Right ventricle myocardium inferior (tissue), 1 donor: ENCODE measurements around the gene NDUFS4. TPM values are rescaled to one million over a fixed set of nuclear protein-coding genes. Genes with fewer than 3 reads are reported as not detected.
"Not testable (repeated sequence)": the region's sequence is repeated elsewhere in the genome, so short reads cannot be mapped to it uniquely, and the experiment has no call there.

Experiments used
- ATAC-seq: fragments of 200-7000 bp; cut with Tn5 transposase; one replicate; pipeline ENCODE4 v1.9.1; 2020; ENCODE audit warnings: mild to moderate bottlenecking, moderate library complexity
- DNase-seq: peaks from one replicate; pipeline ENCODE4 v3.0.0; 2021; ENCODE audit errors: missing footprints
- intact Hi-C: fragments of 100-400 bp; cut with DNase I; formaldehyde crosslinking; loops from one replicate; pipeline ENCODE4 v1.11.0; 2022
- total RNA-seq: library from RNA; stranded (reverse); fragmentation: NEBNext Ultra II Directional; extraction: Animal tissue kit (Norgen Biotek cat#: 25700); gene quantifications from one replicate; pipeline ENCODE4 v1.2.1, GENCODE V29; 2021
- donor health status: DM: no; HTN: yes; CAD: no; lungs with severe emphysema.

The NDUFS4 gene
- total RNA-seq, 1 donor from 2014 or later: 224 TPM

DNA sequence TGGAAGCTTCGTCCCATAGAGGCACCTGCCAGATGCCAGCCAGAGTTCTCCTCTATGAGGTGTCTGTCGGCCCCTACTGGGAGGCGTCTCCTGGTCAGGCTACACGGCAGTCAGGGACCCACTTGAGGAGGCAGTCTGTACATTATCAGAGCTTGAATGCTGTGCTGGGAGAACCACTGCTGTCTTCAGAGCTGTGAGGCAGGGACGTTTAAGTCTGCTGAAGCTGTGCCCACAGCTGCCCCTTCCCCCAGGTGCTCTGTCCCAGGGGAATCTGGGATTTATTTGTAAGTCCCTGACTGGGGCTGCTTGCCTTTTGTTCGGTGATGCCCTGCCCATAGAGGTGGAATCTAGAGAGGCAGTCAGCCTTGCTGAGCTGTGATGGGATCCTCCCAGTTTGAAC lies 70.8 kb downstream of the NDUFS4 start:
- no peak for DNase-seq
- ATAC-seq: no peak
- intact Hi-C loops: no loop called here

DNA sequence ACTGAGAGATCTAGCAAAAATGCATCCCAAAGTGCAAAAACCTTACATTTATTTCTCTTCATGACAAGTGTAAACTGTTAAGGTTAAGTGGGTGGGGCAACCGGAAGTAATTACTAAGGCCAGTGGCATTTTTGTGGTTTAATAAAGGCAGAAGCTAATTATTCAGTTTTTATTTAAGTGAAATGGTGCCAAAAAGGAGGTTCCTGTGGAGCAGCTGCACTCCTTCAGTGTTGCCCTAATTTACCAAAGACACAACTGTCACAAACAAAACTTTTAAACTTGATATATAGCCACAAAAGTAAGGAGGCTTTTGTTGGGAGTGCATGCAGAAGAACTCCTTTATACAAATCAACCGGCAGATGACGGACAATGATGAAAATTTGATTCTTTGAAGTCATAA lies 81.6 kb downstream of the NDUFS4 start:
- no peak for ATAC-seq
- no peak for DNase-seq
- intact Hi-C loops: no loop called here

DNA sequence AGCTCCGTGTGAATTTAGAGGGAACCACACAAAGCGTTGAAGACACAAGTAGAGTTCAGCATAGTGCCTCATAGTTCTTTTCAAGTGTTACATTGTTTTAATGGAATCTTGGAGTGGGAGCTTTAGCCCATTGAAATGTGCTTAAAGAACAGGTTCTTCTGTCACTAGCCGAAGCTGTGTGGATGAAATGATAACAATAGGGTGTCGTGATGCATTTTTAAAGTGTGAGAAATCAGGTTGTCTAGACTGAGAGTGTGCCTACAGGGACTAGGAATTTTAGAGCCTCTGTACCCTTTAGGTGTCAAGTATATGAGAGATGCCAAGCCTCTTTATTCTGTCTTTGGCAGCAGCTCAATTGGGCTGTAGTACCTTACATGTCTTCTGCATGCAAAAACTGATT lies 83.0 kb downstream of the NDUFS4 start:
- intact Hi-C loops: no loop called here
- ATAC-seq: peak; percentile 83
- no peak for DNase-seq

DNA sequence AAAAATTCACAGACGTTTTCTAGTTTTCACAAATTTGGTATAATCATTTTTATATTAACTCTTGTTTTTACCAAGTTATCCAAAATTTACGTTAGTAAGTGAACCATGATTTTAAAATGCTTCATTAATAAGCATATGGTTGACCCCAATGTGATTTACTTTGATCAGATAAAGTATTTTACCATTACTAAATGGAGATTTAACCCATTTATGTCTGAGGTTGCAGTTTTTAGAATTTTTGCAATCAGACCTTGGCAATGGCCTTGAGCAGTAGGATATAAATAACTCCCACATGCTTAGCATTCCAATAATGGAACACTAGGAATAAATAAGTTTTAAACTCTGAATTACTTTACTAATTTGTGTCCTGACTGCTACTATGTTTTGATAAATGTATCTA lies 84.6 kb downstream of the NDUFS4 start:
- intact Hi-C loops: no loop called here
- no peak for DNase-seq
- ATAC-seq: no peak

DNA sequence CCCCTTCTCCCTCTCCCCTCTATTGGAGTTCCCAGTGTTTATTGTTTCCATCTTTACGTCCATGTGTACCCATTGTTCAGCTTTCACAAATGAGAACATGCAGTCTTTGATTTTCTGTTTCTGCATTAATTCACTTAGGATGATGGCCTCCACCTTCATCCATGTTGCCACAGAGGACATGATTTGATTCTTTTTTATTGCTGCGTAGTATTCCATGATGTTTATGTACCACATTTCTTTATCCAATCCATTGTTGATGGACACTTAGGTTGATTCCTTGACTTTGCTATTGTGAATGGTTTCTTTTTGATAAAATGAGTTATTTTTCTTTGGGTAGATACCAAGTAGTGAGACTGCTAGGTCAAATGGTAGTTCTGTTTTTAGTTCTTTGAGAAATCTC lies 88.9 kb downstream of the NDUFS4 start:
- DNase-seq (no peak), ATAC-seq (no peak)
- intact Hi-C loops: no loop called here

DNA sequence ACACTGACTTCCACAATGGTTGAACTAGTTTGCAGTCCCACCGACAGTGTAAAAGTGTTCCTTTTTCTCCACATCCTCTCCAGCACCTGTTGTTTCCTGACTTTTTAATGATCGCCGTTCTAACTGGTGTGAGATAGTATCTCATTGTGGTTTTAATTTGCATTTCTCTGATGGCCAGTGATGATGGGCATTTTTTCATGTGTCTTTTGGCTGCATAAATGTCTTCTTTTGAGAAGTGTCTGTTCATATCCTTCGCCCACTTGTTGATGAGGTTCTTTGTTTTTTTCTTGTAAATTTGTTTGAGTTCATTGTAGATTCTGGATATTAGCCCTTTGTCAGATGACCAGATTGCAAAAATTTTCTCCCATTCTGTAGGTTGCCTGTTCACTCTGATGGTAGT lies 100.1 kb downstream of the NDUFS4 start:
- intact Hi-C loops, DNase-seq, ATAC-seq: not testable (repeated sequence)

DNA sequence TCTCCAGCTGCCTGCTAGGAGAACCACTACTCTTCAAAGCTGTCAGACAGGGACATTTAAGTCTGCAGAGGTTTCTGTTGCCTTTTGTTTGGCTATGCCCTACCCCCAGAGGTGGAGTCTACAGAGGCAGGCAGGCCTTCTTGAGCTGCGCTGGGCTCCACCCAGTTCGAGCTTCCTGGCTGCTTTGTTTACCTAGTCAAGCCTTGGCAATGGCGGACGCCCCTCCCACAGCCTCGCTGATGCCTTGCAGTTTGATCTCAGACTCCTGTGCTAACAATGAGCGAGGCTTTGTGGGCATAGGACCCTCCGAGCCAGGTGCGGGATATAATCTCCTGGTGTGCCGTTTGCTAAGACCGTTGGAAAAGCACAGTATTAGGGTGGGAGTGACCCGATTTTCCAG lies 104.9 kb downstream of the NDUFS4 start:
- intact Hi-C loops, DNase-seq, ATAC-seq: not testable (repeated sequence)

DNA sequence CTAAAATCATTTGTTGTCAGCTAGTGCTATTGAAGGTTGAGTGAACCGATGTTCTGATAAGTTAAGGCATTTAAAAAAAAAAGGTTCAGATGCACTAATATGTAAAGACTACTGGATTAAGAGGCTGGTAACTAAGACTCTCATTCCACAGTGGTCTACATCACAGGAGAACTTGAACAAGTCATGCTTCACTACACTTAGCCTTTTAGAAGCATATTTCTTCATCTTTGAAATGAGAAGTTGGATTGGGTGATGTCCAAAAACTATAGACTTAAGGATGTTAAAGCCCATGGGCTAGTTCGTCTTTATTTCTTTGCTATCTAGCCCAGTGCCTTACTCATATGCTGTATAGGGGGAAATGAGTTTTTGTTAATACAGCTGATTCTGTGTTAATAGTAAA lies 107.2 kb downstream of the NDUFS4 start:
- intact Hi-C loops: no loop called here
- no peak for ATAC-seq
- no peak for DNase-seq

DNA sequence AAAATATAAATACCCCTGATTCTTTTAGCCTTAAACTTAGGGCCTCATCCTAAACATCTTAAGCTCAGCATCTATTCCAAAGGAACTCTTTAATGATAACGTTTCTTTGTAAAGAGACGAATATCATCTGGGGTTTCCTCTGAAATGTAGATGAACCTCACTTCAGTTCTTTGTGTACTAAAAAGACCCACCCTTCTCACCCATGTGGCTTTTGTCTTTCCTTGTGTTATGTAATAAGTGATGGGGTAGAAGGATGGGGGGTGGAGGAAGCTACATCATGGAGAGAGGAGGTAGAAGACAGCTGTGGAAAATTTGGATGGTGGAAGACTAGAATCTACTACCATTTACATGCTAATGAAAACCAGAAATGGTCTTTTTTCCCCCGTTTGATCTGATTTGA lies 111.0 kb downstream of the NDUFS4 start:
- intact Hi-C loops: no loop called here
- no peak for DNase-seq
- no peak for ATAC-seq

DNA sequence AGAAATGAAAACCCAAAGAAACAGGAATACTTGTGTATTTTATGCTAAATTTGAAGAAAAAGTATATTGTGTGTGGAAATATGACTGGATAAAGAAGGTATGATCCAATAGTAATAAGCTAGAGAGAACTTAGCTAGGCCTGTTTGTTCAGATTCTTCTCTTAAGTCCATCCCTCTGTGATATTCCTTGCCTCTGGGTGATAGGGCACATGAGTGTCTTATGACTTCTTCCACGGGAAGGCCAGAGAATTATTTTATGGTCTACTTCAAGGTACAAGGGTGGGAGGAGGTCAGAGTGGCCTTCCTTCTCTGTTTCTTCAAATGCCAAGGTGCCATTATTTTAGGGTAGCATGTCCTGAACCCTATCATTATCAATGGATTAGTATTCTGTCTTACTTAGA lies 113.7 kb downstream of the NDUFS4 start:
- no peak for DNase-seq
- intact Hi-C loops: no loop called here
- no peak for ATAC-seq

DNA sequence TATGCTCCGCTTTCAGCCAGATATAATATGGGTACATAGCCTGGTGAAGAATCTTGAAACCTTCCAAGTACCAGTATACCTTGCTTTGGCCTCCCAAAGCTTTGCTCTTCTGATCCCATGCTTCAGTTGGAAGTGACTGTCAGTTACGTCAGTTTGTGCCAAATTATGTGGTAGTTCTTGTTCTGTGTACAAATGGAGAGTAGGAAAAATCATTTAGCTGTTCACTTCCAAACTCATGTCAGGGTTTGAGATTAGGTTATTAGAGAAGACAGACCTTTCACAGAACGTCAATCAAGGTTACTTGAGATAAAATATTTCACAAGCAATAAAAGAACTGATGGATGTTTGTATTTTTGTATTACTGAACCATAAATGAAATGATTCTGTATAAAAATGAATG lies 117.2 kb downstream of the NDUFS4 start:
- ATAC-seq: peak; percentile 46
- intact Hi-C loops: no loop called here
- DNase-seq: no peak

DNA sequence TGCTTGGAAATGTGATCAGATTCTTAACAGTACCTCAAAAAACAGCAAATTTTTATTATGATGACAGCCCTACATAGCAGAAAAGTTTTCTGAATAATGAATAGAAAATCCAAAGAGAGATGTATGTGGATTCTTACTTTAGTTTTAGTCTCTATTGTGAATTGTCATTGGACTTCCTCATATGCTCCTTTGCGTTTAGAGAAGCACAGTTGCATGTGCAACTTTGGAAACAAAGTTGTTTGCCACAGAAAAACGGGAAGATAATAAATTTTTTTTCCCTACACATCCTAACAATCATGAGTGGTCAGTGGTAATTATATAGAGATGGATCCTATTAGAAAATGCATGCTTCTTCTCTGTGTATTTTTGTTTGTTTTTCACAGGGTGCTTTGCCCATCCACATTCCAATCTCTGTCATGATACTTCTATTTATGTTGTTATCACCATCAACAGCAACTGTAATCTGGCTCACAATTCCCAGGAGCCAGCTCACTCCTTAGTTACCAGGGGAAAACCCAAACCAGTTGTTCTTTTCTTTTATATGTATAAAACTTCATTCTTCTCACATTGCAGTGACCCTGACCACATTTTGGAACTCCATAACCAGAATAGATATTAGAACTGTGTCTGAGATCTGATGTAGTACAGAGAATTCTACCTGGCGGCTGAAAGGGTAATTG lies 118.7 kb downstream of the NDUFS4 start:
- ATAC-seq (no peak), DNase-seq (no peak)
- intact Hi-C loops: no loop called here

DNA sequence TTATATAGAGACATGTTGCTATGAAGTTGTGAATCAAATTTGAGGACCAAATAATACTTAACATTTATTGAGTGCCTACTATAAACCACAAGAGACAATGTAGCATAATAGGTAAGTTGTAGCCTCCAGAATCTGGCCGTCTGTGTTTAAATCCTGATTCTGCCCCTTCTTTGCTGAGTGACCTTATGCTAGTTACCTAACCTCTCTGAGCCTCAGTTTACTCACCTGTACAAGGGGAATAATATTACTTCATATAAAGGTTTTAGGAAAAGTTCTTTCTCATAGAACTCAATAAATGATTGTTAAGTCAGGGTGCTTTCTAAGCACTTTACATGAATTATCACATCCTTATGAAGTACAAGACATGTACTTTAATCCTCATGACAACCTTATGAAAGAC lies 120.6 kb downstream of the NDUFS4 start:
- intact Hi-C loops: no loop called here
- DNase-seq (no peak), ATAC-seq (no peak)

DNA sequence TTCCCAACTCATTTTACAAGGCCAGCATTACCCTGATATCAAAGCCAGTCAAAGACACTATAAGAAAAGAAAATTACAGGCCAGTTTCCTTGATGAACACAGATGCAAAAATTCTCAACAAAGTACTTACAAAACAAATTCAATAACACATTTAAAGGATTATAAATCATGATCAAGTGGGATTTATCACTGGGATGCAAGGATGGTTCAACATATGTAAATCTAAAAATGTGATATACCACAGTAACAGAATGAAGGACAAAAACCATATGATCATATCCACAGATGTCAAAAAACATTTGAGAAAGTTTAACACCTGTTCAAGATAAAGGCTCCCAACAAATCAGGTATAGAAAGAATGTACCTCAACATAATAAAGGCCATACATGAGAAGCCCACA lies 130.6 kb downstream of the NDUFS4 start:
- intact Hi-C loops: no loop called here
- no peak for DNase-seq
- no peak for ATAC-seq

DNA sequence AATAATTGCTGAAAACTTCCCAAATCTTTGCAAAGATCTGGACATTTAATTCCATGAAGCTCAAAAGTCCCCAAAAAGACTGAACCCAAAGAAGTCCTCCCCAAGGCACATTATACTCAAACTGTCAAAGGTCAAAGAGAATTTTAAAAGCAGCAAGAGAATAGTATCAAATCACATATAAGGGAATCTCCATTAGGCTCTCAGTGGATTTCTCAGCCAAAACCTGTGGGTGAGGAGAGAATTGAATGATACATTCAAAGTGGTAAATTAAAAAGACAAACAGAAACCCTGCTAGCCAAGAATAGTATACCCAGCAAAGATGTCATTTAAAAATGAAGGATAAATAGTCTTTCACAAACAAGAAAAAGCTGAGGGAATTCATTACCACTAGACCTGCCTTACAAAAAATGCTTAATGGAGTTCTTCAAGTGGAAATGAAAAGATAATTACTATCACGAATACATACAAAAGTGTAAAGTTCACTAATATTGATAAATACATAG lies 134.1 kb downstream of the NDUFS4 start:
- no peak for DNase-seq
- intact Hi-C loops: no loop called here
- ATAC-seq: no peak

DNA sequence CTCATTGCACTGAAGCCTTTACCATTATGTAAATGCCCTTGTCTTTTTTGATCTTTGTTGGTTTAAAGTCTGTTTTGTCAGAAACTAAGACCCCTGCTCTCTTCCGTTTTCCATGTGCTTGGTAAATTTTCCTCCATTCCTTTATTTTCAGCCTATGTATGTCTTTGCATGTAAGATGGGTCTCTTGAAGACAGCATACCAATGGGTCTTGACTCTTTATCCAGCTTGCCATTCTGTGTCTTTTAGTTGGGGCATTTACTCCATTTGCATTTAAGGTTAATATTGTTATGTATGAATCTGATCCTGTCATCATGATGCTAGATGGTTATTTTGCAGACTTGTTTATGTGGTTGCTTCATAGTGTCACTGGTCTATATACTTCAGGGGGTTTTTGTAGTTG lies 150.0 kb downstream of the NDUFS4 start:
- ATAC-seq, intact Hi-C loops, DNase-seq: not testable (repeated sequence)

DNA sequence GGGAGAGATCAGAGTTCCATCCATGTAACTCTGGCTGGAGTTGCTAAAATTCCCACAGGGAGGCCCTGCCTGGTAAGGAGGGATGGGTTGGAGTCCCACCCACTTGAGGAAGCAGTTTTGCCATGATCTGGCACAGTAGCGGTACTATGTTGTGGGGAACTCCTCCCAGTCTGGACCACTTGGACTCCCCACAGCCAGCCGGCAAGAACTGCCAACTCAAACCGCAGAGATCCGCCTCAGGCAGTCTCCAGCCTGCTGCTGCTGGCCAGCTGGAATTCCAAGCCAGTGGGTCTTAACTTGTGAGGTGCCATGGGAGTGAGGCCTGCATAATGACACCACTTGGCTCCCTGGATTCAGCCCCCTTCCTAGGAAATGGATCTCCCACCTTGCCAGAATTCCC lies 151.9 kb downstream of the NDUFS4 start:
- intact Hi-C loops: no loop called here
- DNase-seq (no peak), ATAC-seq (no peak)

DNA sequence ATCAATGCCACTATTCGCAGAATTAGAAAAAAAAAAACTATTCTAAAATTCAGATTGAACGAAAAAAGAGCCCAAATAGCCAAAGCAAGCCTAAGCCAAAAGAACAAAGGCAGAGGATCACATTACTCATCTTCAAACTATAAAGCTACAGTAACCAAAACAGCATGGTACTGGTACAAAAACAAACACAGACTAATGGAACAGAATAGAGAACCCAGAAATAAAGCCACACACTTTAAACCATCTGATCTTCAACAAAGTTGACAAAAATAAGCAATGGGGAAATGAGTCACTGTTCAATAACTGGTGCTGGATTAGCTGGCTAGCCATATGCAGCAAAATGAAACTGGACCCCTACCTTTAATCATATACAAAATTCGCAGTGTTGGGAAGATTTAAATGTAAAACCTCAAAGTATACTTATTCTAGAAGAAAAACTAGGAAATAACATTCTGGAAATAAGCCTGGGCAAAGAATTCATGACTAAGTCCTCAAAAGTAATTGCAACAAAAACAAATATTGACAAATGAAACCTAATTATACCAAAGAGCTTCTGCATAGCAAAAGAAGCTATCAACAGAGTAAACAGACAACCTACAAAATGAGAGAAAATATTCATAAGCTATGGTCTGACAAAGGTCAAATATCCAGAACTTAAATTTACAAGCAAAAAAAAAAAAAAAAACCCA lies 153.7 kb downstream of the NDUFS4 start:
- ATAC-seq (no peak), DNase-seq (no peak)
- intact Hi-C loops: no loop called here

DNA sequence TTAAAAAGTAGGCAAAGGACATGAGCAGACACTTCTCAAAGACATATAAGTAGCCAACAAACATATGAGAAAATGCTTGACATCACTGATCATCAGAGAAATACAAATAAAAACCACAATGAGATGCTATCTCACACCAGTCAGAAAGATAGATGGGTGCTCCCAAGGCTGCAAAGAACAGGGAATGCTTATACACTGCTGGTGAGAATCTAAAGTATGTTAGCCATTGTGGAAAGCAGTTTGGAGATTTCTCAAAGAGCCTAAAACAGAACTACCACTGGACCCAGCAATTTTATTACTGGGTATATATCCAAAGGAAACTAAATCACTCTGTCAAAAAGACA lies 154.2 kb downstream of the NDUFS4 start:
- intact Hi-C loops: no loop called here
- ATAC-seq: no peak
- DNase-seq: no peak

DNA sequence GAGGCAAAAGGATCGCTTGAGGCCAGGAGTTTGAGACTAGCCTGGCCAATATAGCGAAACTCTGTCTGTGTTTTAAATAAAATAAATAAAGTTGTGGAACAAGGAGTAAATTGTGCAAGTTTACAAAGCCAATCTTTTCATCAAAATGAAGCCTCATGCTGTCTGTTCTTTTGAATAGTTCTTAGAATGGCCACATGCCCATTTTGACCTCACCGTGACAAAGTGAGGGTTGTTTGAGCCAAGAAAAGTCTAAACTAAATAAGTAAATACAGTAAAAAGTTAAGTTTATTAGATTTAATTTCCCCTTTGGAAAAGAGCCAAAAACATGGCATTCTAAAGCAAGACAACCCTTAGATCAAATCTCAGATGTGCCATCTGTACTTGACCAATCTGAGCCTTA lies 165.7 kb downstream of the NDUFS4 start:
- intact Hi-C loops: no loop called here
- ATAC-seq (no peak), DNase-seq (no peak)

DNA sequence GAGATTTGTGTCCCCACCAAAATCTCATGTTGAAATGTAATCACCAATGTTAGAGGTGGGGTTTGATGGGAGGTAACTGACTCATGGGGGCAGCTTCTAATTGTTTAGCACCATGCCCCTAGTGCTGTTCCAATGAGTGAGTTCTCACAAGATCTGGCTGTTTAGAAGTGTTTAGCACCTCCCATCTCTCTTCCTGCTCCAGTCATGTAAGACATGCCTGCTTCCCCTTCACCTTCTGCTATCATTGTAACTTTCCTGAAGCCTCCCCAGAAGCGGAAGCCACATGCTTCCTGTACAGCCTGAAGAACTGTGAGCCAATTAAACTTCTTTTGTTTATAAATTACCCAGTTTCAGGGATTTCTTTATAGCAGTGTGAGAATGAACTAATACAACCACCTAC lies 170.5 kb downstream of the NDUFS4 start:
- ATAC-seq (no peak), DNase-seq (no peak)
- intact Hi-C loops: no loop called here
